GM23338 (cell line): Measurements from ENCODE around the gene ODAD3. TPM values are rescaled to one million over a fixed set of nuclear protein-coding genes. Genes with fewer than 3 reads are reported as not detected.

Experiments used
- ATAC-seq: fragments of 200-7000 bp; cut with Tn5 transposase; 3 replicates; pipeline ENCODE4 v1.9.1; 2020
- DNase-seq: peaks from one replicate; pipeline ENCODE4 v3.0.0-alpha.2; 2015; ENCODE audit warnings: low spot score
- H2AFZ ChIP-seq: fragments of 200-600 bp; sonication (generic); 2 replicates; pipeline ENCODE4 v1.8.0; 2016; ENCODE audit warnings: antibody characterized with exemption, mild to moderate bottlenecking, moderate library complexity
- H3F3A ChIP-seq: fragments of 200-600 bp; sonication (generic); replicated peaks from 2 replicates; pipeline ENCODE4 v1.8.0; 2017; ENCODE audit warnings: antibody characterized with exemption, mixed run types, low read depth
- H3K27ac ChIP-seq: fragments of 200-600 bp; sonication (generic); 2 replicates; pipeline ENCODE4 v1.6.1; 2016; ENCODE audit warnings: low read depth
- H3K27me3 ChIP-seq: fragments of 200-600 bp; sonication (generic); 2 replicates; pipeline ENCODE4 v1.8.0; 2016; ENCODE audit warnings: mild to moderate bottlenecking, mixed run types, moderate library complexity; ENCODE audit not compliant: insufficient read depth
- H3K36me3 ChIP-seq: fragments of 200-600 bp; sonication (generic); 2 replicates; pipeline ENCODE4 v1.8.0; 2016; ENCODE audit warnings: mild to moderate bottlenecking; ENCODE audit not compliant: insufficient read depth
- H3K4me1 ChIP-seq: fragments of 200-600 bp; sonication (generic); 2 replicates; pipeline ENCODE4 v1.8.0; 2016; ENCODE audit warnings: mild to moderate bottlenecking, moderate library complexity; ENCODE audit not compliant: insufficient read depth
- H3K4me2 ChIP-seq: fragments of 200-600 bp; sonication (generic); 2 replicates; pipeline ENCODE4 v1.7.1; 2017; ENCODE audit warnings: mixed run types
- H3K4me3 ChIP-seq: fragments of 200-600 bp; sonication (generic); 2 replicates; pipeline ENCODE4 v1.6.1; 2016; ENCODE audit warnings: mixed run types
- H3K79me2 ChIP-seq: fragments of 200-600 bp; sonication (generic); replicated peaks from 2 replicates; pipeline ENCODE4 v1.8.0; 2017; ENCODE audit warnings: mild to moderate bottlenecking; ENCODE audit not compliant: insufficient read depth
- H3K9me2 ChIP-seq: fragments of 200-600 bp; sonication (generic); 2 replicates; pipeline ENCODE4 v1.8.0; 2017; ENCODE audit not compliant: insufficient read depth
- H4K20me1 ChIP-seq: fragments of 200-600 bp; sonication (generic); replicated peaks from 2 replicates; pipeline ENCODE4 v1.8.0; 2017; ENCODE audit warnings: mild to moderate bottlenecking; ENCODE audit not compliant: insufficient read depth
- H3K27ac Mint-ChIP-seq: 2 replicates; pipeline ENCODE4 v1.8.0; 2020; ENCODE audit warnings: inconsistent platforms, mild to moderate bottlenecking, moderate library complexity, mixed read lengths
- H3K27me3 Mint-ChIP-seq: 3 replicates; pipeline ENCODE4 v1.8.0; 2022; ENCODE audit warnings: low read depth, mild to moderate bottlenecking, moderate library complexity, mixed read lengths, inconsistent platforms; ENCODE audit not compliant: insufficient read depth, poor library complexity
- H3K36me3 Mint-ChIP-seq: 3 replicates; pipeline ENCODE4 v1.8.0; 2021; ENCODE audit warnings: low read depth, mild to moderate bottlenecking, inconsistent platforms, moderate library complexity, mixed read lengths
- H3K4me1 Mint-ChIP-seq: 3 replicates; pipeline ENCODE4 v1.8.0; 2020; ENCODE audit warnings: mild to moderate bottlenecking, inconsistent platforms, mixed read lengths
- H3K4me3 Mint-ChIP-seq: 3 replicates; pipeline ENCODE4 v1.8.0; 2021; ENCODE audit warnings: moderate library complexity, mild to moderate bottlenecking, inconsistent platforms, mixed read lengths
- H3K9me3 Mint-ChIP-seq: 3 replicates; pipeline ENCODE4 v1.8.0; 2020; ENCODE audit warnings: moderate library complexity, mild to moderate bottlenecking, inconsistent platforms, mixed read lengths
- CREB1 ChIP-seq: fragments of 250-450 bp; sonication (Bioruptor Pico); IDR thresholded peaks from 2 replicates; pipeline ENCODE4 v1.5.0; 2020; ENCODE audit warnings: low read depth, mild to moderate bottlenecking, moderate library complexity
- CTCF ChIP-seq, 2 experiments: fragments of 200-600 bp in 1 of 2; sonication (generic) in 1 of 2; conservative IDR thresholded peaks; 2 replicates each; pipeline versions ENCODE4 v1.5.1 to v1.6.1; 2016 to 2017; ENCODE audit warnings: antibody characterized with exemption in 2 of 2, low read depth in 2 of 2, mild to moderate bottlenecking in 2 of 2, moderate library complexity in 1 of 2
- ETS1 ChIP-seq: IDR thresholded peaks from 2 replicates; pipeline ENCODE4 v1.6.1; 2016; ENCODE audit warnings: antibody characterized with exemption
- EZH2 ChIP-seq: fragments of 200-600 bp; sonication (generic); IDR thresholded peaks from one replicate; pipeline ENCODE4 v1.8.0; 2017; ENCODE audit warnings: antibody characterized with exemption, mild to moderate bottlenecking, low read depth; ENCODE audit not compliant: unreplicated experiment
- EZH2phosphoT487 ChIP-seq: fragments of 200-600 bp; sonication (generic); IDR thresholded peaks from one replicate; pipeline ENCODE4 v1.8.1; 2018; ENCODE audit warnings: antibody characterized with exemption; ENCODE audit not compliant: unreplicated experiment
- JUNB ChIP-seq: IDR thresholded peaks from one replicate; pipeline ENCODE4 v1.6.1; 2016; ENCODE audit warnings: antibody characterized with exemption; ENCODE audit not compliant: unreplicated experiment
- NANOG ChIP-seq: IDR thresholded peaks from 2 replicates; pipeline ENCODE4 v1.6.1; 2016; ENCODE audit warnings: antibody characterized with exemption, borderline replicate concordance
- POLR2AphosphoS5 ChIP-seq: IDR thresholded peaks from 2 replicates; pipeline ENCODE4 v1.6.1; 2016; ENCODE audit warnings: antibody characterized with exemption, low read depth
- REST ChIP-seq: IDR thresholded peaks from one replicate; pipeline ENCODE4 v1.6.1; 2018; ENCODE audit warnings: antibody characterized with exemption; ENCODE audit not compliant: unreplicated experiment
- STAT1 ChIP-seq: IDR thresholded peaks from one replicate; pipeline ENCODE4 v1.6.1; 2016; ENCODE audit warnings: antibody characterized with exemption; ENCODE audit not compliant: unreplicated experiment
- ZNF114 ChIP-seq: fragments of 250-450 bp; sonication (Bioruptor Pico); IDR thresholded peaks from 2 replicates; pipeline ENCODE4 v1.5.0; 2020; ENCODE audit warnings: mild to moderate bottlenecking, moderate library complexity
- ZNF331 ChIP-seq: fragments of 250-450 bp; sonication (Bioruptor Pico); IDR thresholded peaks from 2 replicates; pipeline ENCODE4 v1.5.0; 2020; ENCODE audit warnings: low read depth, mild to moderate bottlenecking, moderate library complexity
- ZNF462 ChIP-seq: fragments of 250-450 bp; sonication (Bioruptor Pico); IDR thresholded peaks from 2 replicates; pipeline ENCODE4 v1.5.0; 2020; ENCODE audit warnings: mild to moderate bottlenecking, moderate library complexity
- polyA plus RNA-seq: library from polyadenylated mRNA; unstranded; fragments of >200 nt; fragmentation: Nextera tagmentation; extraction: Ambion mirVana; gene quantifications from 2 replicates; pipeline ENCODE4 v1.2.1, GENCODE V29; 2016
- total RNA-seq: library from RNA; depleted of rRNA; stranded (reverse); fragments of >200 nt; shearing (Covaris generic); gene quantifications from 2 replicates; pipeline ENCODE4 v1.2.3, GENCODE V29; 2014

ODAD3 gene
- total and polyA plus RNA-seq, 2 experiments from 2014 or later, result 1.5 to 6.1 TPM

GRCh38 chr19:11374433-11375142, 60.3 kb downstream of the ODAD3 start, which contains the start of gene SWSAP1:
Gene SWSAP1 (plus strand): TSS chr19:11374666. CDS start chr19:11374681, 15 bp downstream.
- no peaks in the 10 kb centered on the region for H3K9me2 ChIP-seq
- H3K4me3 ChIP-seq, result peak within 1 kb of the TSS; percentile 55
- peaks cover 6% of the 10 kb centered on the region; the same call in 1 of the 2 replicates for H3F3A ChIP-seq
- no peaks in the 10 kb centered on the region; the same call in 1 of the 2 replicates for H4K20me1 ChIP-seq
- H3K4me1 ChIP-seq, result peaks cover 10% of the 10 kb centered on the region
- peaks cover 10% of the 10 kb centered on the region; the same call in 1 of the 2 replicates for H3K79me2 ChIP-seq
- H3K27me3 Mint-ChIP-seq, result peaks cover 10% of the 10 kb centered on the region
- no peaks in the 10 kb centered on the region for H3K27me3 ChIP-seq
- no peak within 1 kb of the TSS for H3K4me3 Mint-ChIP-seq
- TF ChIP-seq STAT1 (no peak), POLR2AphosphoS5 (peak; percentile 94), ZNF331 (CRISPR knock-in tag) (no peak), NANOG (no peak), EZH2phosphoT487 (no peak), CREB1 (CRISPR knock-in tag) (peak; percentile 69), ZNF462 (no peak), CTCF (conservative IDR thresholded peaks at IDR 0.05; ENCODE audit: low read depth in 2 of 2) (no peak), REST (no peak), ETS1 (peak; percentile 61; the same call in 1 of the 2 replicates), EZH2 (no peak), JUNB (no peak), ZNF114 (no peak)
- H3K27ac ChIP-seq, result peak within 1 kb of the TSS; percentile 77
- no peak within 1 kb of the TSS for H2AFZ ChIP-seq
- H3K4me1 Mint-ChIP-seq, result peaks cover 15% of the 10 kb centered on the region
- peak; percentile 100 for DNase-seq
- peaks cover 15% of the 10 kb centered on the region for H3K36me3 Mint-ChIP-seq
- H3K36me3 ChIP-seq, result no peaks in the 10 kb centered on the region
- H3K9me3 Mint-ChIP-seq, result no peaks in the 10 kb centered on the region
- peak; percentile 93 for ATAC-seq
- H3K4me2 ChIP-seq, result peak within 1 kb of the TSS; percentile 77
- H3K27ac Mint-ChIP-seq, result no peak within 1 kb of the TSS
